ENCODE data around the gene DDO. TPM values are rescaled to one million over a fixed set of nuclear protein-coding genes. Genes with fewer than 3 reads are reported as not detected.
"Not testable (repeated sequence)": the region's sequence is repeated elsewhere in the genome, so short reads cannot be mapped to it uniquely, and the experiment has no call there.

DDO gene
- total RNA-seq, 1 experiment from 2014 or later, result 1.4 TPM

DNA sequence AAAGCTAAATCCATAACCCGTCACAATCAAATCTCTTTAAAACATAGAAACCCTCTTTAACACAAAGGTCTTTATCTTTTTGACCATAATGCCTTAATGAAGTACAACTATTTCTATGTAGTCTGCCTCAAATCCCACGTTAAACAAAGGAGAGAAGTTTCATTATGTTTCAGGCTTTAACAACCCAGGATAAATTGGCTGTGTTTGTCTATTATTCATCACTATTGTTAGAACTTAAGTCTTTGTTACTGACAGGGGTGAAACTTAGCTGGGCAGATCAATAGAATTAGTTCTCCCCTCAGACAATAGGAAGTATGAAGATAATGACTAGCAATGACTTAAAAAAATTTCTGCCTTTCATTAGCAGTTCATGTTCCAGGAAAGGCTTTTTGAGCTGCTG lies 47.1 kb downstream of the DDO start:
- no peak for DNase-seq (ENCODE audit: low spot score)

- DNase-seq (ENCODE audit: low spot score), result no peak
Measured at GRCh38 chr6:110367825-110368224, 47.5 kb downstream of the DDO start.

GRCh38 chr6:110366975-110367374 lies 48.4 kb downstream of the DDO start:
- no peak for DNase-seq (ENCODE audit: low spot score)

GRCh38 chr6:110366256-110366655 lies 49.1 kb downstream of the DDO start:
- no peak for DNase-seq (ENCODE audit: low spot score)

GRCh38 chr6:110364364-110365105 lies 50.8 kb downstream of the DDO start:
- no peak for DNase-seq (ENCODE audit: low spot score)

DNA sequence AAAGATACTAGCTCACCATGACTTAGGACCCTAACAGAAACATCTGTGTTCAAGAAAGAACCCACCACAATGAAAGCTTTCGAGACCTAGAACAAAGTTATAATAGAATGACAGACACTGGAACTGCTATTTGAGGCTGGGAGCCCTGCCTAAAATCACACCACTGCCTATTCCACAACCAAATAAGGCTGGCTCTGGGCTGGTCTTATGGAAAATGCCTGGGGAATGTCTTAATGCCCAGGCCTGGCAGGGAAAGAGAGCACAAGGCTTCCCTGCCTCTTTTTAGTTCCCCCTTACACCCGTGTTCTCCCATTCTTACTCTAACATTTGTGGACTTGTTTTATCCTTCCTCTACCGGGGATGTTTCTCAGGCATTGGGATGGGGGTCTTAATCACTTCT lies 51.6 kb downstream of the DDO start:
- DNase-seq (ENCODE audit: low spot score), result no peak

- DNase-seq (ENCODE audit: low spot score), result no peak
Measured at GRCh38 chr6:110360676-110361075, 54.7 kb downstream of the DDO start.

GRCh38 chr6:110359556-110359955 lies 55.8 kb downstream of the DDO start:
- no peak for DNase-seq (ENCODE audit: low spot score)

DNA sequence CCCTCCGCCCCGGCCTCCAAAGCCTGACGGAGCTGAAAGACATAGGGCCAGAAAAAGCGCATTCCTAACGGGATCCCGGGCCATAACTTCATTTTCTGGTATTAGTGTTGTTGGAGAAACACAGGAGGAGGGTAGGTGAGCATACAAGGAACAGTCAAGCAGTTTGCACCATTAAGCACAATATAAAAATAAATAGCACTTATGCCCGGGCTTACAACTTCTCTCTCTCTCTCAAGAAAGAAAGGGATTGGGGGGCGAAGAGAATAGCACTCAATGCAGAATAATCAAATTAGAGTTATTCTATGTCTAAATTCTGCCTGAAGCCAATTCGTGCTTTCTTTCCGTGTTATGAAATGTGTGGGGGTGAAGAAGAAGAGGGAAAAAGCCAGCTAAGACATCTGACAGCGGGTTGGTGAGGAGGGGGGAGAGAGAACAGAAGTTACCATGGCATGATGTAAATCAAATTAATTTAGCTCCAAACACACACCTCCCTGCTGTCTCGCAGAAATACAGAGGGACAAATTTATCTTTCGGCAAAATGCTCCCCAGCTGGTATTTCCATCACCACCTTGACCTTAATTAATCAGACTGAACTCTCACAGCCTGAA lies 56.7 kb downstream of the DDO start:
- DNase-seq (ENCODE audit: low spot score), result no peak

GRCh38 chr6:110357664-110358552 lies 57.5 kb downstream of the DDO start, which contains the start of gene METTL24:
Gene METTL24, minus strand, starts transcription at chr6:110358349. Its CDS starts 77 bp downstream, at chr6:110358272.
- DNase-seq (ENCODE audit: low spot score), result no peak

- DNase-seq (ENCODE audit: low spot score), result no peak
Measured at GRCh38 chr6:110357298-110357663, 58.1 kb downstream of the DDO start.

GRCh38 chr6:110356778-110357177 lies 58.6 kb downstream of the DDO start:
- no peak for DNase-seq (ENCODE audit: low spot score)

DNA sequence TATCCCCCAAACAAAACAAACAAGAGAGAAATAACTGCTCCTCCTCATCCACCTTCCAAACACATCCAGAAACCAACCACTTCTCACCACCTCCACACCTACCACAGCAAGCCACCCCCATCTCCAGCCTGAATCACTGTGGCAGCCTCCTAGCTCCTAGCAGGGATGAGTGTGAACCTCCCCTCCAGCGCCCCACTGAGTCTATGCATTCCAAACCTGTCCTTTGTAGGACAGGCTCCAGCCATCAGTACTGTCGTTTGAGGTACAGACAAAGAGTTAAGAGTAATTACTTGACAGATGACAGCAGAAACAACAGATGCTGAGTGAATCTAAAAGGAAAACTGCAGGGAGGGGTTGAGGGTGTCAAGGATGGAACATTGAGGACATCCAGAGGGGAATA lies 59.6 kb downstream of the DDO start:
- DNase-seq (ENCODE audit: low spot score), result no peak

GRCh38 chr6:110355022-110355421 lies 60.4 kb downstream of the DDO start:
- DNase-seq (ENCODE audit: low spot score), result no peak

DNA sequence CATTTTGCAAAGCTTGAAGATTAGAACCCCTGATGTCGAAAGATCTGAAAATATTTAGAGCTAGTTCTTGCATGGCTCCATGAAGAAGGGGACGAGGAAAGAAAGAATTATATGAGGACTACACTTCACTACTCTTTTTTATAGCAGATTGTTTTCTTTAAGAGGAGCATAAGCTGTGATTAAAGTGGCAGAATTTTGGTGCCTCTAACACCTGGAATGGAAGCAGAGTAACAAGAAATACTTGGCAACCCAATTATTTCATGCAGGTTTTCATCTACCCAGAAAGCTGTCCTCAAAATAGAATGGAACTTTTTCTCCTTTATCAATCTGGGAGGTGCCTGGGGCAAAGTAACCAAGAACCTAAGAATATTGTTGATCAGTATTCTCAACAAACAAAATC lies 61.2 kb downstream of the DDO start:
- DNase-seq (ENCODE audit: low spot score), result no peak

- DNase-seq (ENCODE audit: low spot score), result no peak
Measured at GRCh38 chr6:110353457-110354001, 61.8 kb downstream of the DDO start.

DNA sequence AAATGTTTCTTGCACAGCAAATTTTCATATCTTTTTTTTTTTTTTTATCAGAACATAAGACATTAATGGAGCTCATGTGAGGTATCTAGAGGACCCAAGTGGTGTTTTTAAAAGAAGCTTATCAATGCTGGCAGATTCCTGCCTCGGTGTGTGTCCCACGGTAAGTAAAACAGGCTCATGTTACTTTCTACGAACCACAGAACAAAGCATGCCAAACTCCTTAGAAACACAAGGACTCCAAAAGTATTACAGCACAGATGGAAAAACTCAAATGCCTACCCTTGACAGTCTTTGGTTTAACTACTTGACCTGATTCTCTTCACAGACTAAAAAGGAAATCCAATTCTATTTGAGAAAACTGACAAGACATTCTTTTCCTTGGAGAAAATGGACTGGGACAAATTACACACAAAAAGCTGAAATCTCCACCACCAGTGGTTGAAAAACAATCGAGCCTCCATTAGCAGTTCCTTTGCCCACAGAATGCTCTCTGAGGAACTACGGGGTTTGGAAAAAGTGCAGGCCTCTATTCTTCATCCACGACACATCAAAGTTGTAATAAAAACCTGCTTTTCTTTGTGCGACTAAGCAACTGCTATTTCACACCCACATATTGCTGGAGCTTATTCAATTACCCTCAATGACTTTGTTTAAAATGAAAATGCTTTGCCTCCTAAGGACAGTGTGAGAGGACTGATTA lies 62.7 kb downstream of the DDO start:
- no peak for DNase-seq (ENCODE audit: low spot score)

GRCh38 chr6:110351986-110352385 lies 63.4 kb downstream of the DDO start:
- DNase-seq (ENCODE audit: low spot score), result no peak

DNA sequence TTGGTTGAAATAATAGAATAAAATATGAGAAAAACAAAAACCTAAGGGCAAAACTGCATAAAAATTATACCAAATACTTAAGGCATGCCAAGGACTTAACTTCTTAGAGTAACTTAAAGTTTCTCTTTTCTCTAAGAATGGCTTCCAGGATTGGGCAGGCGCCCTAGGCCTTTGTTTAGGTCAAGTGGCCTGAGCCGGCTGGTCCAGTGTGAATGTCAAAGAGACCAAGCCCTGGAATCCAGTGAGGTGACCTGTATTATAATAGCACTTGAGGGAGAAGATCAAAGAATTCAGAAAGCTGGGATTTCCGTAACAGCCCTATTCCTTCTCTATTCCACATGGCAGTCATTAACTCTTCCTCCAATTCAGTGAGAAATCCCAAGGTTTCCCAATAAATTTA lies 63.8 kb downstream of the DDO start:
- no peak for DNase-seq (ENCODE audit: low spot score)

- not testable (repeated sequence) for DNase-seq (ENCODE audit: low spot score)
Measured at GRCh38 chr6:110350593-110350992, 64.8 kb downstream of the DDO start.

DNA sequence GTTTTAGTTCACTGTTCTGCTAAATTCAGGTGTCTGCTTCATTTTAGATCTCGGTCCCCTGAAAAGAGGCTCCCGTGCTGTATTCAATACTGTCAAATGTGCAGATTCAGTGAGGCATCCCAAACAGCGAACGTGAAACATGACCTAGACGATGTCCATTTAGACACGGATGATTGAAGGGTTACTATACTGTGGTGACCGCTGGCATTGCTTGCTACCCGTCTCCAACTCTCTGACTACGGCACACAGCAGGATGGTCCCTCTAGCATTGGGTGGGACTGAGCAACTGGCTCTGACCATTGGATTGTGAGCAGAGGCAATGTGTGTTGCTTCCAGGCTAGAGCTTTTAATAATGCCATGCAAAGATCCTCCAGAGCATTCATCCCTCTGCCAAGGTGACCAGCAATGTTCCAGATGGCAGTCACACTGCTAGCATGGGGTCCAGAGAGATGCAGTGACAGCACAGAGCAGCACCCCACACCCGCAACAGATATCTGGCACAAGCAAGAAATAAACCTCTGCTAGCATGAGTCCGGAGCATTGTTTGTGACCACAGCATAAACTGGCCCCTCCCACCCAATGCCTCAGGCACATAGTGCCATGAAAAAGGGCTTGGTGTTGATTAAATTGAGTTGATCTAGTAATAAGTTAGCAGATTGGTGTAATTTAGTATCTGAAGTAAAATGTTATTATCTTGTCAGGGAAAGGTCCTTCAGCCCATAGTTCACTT lies 66.2 kb downstream of the DDO start:
- DNase-seq (ENCODE audit: low spot score), result no peak

Measured in H4 (cell line).